Ovary (tissue), 9 donors: ENCODE results near the gene PPM1H. TPM values are rescaled to one million over a fixed set of nuclear protein-coding genes. Genes with fewer than 3 reads are reported as not detected.

Experiments used
- DNase-seq, 5 donors: peaks; one replicate each; pipeline ENCODE4 v3.0.0-alpha.2; 2019 to 2020
- H3K27ac ChIP-seq, 2 donors: fragments of 200-600 bp; one replicate each; pipeline versions ENCODE4 v1.5.1 to v1.8.0; 2019 to 2022
- H3K27me3 ChIP-seq: fragments of 200-600 bp; one replicate; pipeline ENCODE4 v1.8.0; 2022
- H3K36me3 ChIP-seq: fragments of 200-600 bp; sonication (generic); one replicate; pipeline ENCODE4 v1.5.1; 2019
- H3K4me1 ChIP-seq: one replicate; pipeline ENCODE4 v1.8.1; 2013; ENCODE audit warnings: mild to moderate bottlenecking, moderate library complexity; ENCODE audit not compliant: insufficient read depth
- H3K4me3 ChIP-seq: fragments of 200-600 bp; sonication (generic); one replicate; pipeline ENCODE4 v1.5.1; 2017
- H3K9me3 ChIP-seq, 2 donors: fragments of 200-600 bp in 1 of 2; sonication (generic) in 1 of 2; one replicate each; pipeline versions ENCODE4 v1.5.1 to v1.8.1; 2013 to 2019; ENCODE audit warnings: mild to moderate bottlenecking in 1 of 2, moderate library complexity in 1 of 2
- EP300 ChIP-seq: sonication (generic); formaldehyde crosslinking; IDR thresholded peaks from one replicate; pipeline ENCODE4 v1.6.1; 2017; ENCODE audit warnings: antibody characterized with exemption
- POLR2A ChIP-seq: fragments of 450-650 bp; IDR thresholded peaks from one replicate; pipeline ENCODE4 v1.6.1; 2017; ENCODE audit warnings: antibody characterized with exemption, mild to moderate bottlenecking, moderate library complexity
- WGBS, 3 donors: extraction: QIAGEN DNeasy Blood & Tissue Kit in 1 of 3; methylation state at CpG; one replicate each; pipeline versions ENCODE4 v1.1.5 to v1.1.7; 2013 to 2017; 5-methylcytosine and 5-hydroxymethylcytosine counted together
- intact Hi-C, 4 donors: fragments of 100-400 bp; cut with DNase I; formaldehyde crosslinking; loops; one replicate each; pipeline versions ENCODE4 v1.11.0 to v1.15.1; 2022 to 2023
- polyA plus RNA-seq, 2 donors: library from polyadenylated mRNA; stranded (reverse); fragments of 200-250 nt in 1 of 2; fragments of 350-450 nt in 1 of 2; fragmentation: Illumina TruSeq in 1 of 2; extraction: RNeasy Lipid Tissue Mini Kit (QIAGEN cat#74804) in 1 of 2; gene quantifications; one replicate each; pipeline ENCODE4 v1.2.3, GENCODE V29; 2013 to 2014
- total RNA-seq, 7 donors: library from RNA; depleted of rRNA in 2 of 7; stranded (reverse); fragments of >200 nt in 2 of 7; fragmentation: NEBNext Ultra II Directional in 3 of 7; extraction: Animal tissue kit (Norgen Biotek cat#: 25700) in 3 of 7; gene quantifications; one replicate each; pipeline versions ENCODE4 v1.1.0 to v1.2.4, GENCODE V29; 2016 to 2023
- TF ChIP-seq, protein P1 (sequence below), 3 donors: fragments of 450-650 bp in 2 of 3; fragments of 200-600 bp in 1 of 3; IDR thresholded peaks; one replicate each; pipeline versions ENCODE4 v1.5.1 to v1.8.0; 2016 to 2022; ENCODE audit warnings: antibody characterized with exemption in 3 of 3, mild to moderate bottlenecking in 1 of 3
- donor health status: DM: no; HTN: no; CAD: no; lungs with moderate emphysema.
- donor health status: DM: no; HTN: no; CAD: no.
- donor health status: Bipolar disorder and iron deficiency.
- donor health status: DM: yes; HTN: yes; CAD: no.
- donor health status: DM: no; HTN: no; CAD: no.
- donor health status: DM: yes; HTN: yes; CAD: no.

PPM1H gene
- total and polyA plus RNA-seq, 9 donors = 1.6 to 45.4 (median 12.0) TPM

DNA sequence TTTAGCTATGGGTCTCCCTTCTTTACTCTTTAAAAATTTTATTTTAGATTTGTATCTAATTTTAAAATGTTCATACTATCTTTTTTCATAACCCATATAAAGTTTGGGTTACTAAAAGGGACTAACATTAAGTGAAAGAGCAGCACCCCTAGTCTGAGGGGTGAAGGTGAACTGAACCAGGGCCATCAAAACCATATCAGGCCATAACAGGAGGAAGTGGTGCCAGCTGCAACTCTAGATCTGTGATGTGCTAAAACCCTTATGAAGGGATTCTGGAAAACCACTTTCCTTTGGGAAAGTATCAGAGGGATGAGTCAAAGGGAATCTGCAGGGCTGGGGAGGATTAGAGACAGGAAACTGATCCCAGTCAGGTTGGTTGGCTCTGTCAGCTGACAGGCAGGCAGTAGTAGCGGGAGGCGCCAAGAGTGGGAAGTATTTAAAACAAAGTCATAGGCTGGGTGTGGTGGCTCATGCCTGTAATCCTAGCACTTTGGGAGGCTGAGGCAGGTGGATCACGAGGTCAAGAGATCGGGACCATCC lies 162.5 kb downstream of the PPM1H start:
- Histone ChIP-seq H3K4me3 (no peak overlapping the region), H3K36me3 (no peaks in the 10 kb centered on the region), H3K4me1 (peaks cover 4% of the 10 kb centered on the region), H3K27me3 (no peaks in the 10 kb centered on the region), H3K27ac (no peak overlapping the region), H3K9me3 (no peaks in the 10 kb centered on the region)
- WGBS, 3 donors = 92 to 99% (median 97%) methylated on average over 4 of the region's 4 CpGs
- no peak for DNase-seq
- no peak for TF ChIP-seq EP300
- TF ChIP-seq POLR2A = no peak
- TF ChIP-seq, protein P1, sequence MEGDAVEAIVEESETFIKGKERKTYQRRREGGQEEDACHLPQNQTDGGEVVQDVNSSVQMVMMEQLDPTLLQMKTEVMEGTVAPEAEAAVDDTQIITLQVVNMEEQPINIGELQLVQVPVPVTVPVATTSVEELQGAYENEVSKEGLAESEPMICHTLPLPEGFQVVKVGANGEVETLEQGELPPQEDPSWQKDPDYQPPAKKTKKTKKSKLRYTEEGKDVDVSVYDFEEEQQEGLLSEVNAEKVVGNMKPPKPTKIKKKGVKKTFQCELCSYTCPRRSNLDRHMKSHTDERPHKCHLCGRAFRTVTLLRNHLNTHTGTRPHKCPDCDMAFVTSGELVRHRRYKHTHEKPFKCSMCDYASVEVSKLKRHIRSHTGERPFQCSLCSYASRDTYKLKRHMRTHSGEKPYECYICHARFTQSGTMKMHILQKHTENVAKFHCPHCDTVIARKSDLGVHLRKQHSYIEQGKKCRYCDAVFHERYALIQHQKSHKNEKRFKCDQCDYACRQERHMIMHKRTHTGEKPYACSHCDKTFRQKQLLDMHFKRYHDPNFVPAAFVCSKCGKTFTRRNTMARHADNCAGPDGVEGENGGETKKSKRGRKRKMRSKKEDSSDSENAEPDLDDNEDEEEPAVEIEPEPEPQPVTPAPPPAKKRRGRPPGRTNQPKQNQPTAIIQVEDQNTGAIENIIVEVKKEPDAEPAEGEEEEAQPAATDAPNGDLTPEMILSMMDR (IDR thresholded peaks at IDR 0.05) = no peak
- intact Hi-C loops = no loop called here

- Histone ChIP-seq H3K4me1 (peaks cover 4% of the 10 kb centered on the region), H3K9me3 (no peaks in the 10 kb centered on the region), H3K27ac (no peak overlapping the region), H3K27me3 (no peaks in the 10 kb centered on the region), H3K36me3 (no peaks in the 10 kb centered on the region), H3K4me3 (no peak overlapping the region)
- intact Hi-C loops = no loop called here
- WGBS, 3 donors = 89 to 97% (median 91%) methylated on average over 2 of the region's 2 CpGs
- no peak for DNase-seq
- TF ChIP-seq POLR2A (no peak), EP300 (no peak)
- TF ChIP-seq, protein P1 (IDR thresholded peaks at IDR 0.05) = no peak
Observed at GRCh38 chr12:62771828-62772227, 163.1 kb downstream of the PPM1H start.

DNA sequence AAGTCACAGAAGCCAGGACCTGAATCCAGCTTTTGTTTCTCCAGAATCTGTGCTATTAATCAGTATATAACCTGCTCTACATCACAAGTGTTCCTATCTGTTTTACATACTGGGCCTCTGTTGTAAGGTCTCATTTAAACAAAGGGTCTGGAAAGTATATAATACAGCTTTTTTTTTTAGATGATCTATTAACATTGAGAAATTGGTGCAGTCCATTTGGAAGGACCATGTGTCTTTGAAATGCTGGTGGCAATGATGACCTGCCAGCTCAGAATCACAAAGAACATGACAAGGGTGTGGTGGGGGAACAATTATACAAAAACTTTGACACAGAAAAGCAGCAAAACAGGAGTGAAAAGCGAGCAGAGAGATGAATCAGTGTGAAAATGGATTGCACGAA lies 164.6 kb downstream of the PPM1H start:
- WGBS, 3 donors = 53 to 76% (median 57%) methylated on average over 2 of the region's 2 CpGs
- no peak overlapping the region for H3K4me3 ChIP-seq

GRCh38 chr12:62769076-62769619 lies 165.8 kb downstream of the PPM1H start:
- WGBS, 3 donors = 90 to 96% (median 95%) methylated on average over 3 of the region's 3 CpGs
- Histone ChIP-seq H3K4me1 (peaks cover 5% of the 10 kb centered on the region), H3K9me3 (no peaks in the 10 kb centered on the region), H3K4me3 (no peak overlapping the region), H3K36me3 (no peaks in the 10 kb centered on the region), H3K27ac (no peak overlapping the region), H3K27me3 (no peaks in the 10 kb centered on the region)
- TF ChIP-seq, protein P1 (IDR thresholded peaks at IDR 0.05) = no peak
- TF ChIP-seq POLR2A = no peak
- no peak for DNase-seq
- intact Hi-C loops = no loop called here

More for the DNA sequence above, 164.6 kb downstream of the PPM1H start:
- Histone ChIP-seq H3K4me1 (peaks cover 4% of the 10 kb centered on the region), H3K27me3 (no peaks in the 10 kb centered on the region), H3K9me3 (no peaks in the 10 kb centered on the region), H3K27ac (peak overlapping the region in 1 of 2 donors; percentile 2), H3K36me3 (no peaks in the 10 kb centered on the region)
- TF ChIP-seq EP300 (no peak), POLR2A (no peak)
- TF ChIP-seq, protein P1 (IDR thresholded peaks at IDR 0.05) = no peak
- no peak for DNase-seq
- intact Hi-C loops = no loop called here
